CD4-positive, alpha-beta memory T cell (primary cell): ENCODE measurements around the gene TLR1. TPM values are rescaled to one million over a fixed set of nuclear protein-coding genes. Genes with fewer than 3 reads are reported as not detected.
"Not testable (repeated sequence)": the region's sequence is repeated elsewhere in the genome, so short reads cannot be mapped to it uniquely, and the experiment has no call there.

ENCODE experiments used
- CTCF ChIA-PET: fragments of 350-600 bp; sonication (Branson Sonifier 250); formaldehyde crosslinking; loops from one replicate; lab custom pipeline; 2021; ENCODE audit warnings: inconsistent platforms; ENCODE audit not compliant: partially characterized antibody; lab: Charles Lee
- POLR2A ChIA-PET: fragments of 350-600 bp; sonication (Branson Sonifier 250); formaldehyde crosslinking; loops from one replicate; lab custom pipeline; 2021; ENCODE audit not compliant: partially characterized antibody; lab: Charles Lee
- DNase-seq, 5 donors: peaks; one replicate each; pipeline versions ENCODE4 v3.0.0 to v3.0.0-alpha.2; 2020 to 2022; ENCODE audit warnings: mixed read lengths in 1 of 5
- H3K27ac ChIP-seq: one replicate; pipeline ENCODE4 v1.7.0; 2013; ENCODE audit warnings: low read depth, low read length
- H3K27me3 ChIP-seq: 2 replicates; pipeline ENCODE4 v1.7.0; 2013; ENCODE audit warnings: mild to moderate bottlenecking, low read length, moderate library complexity; ENCODE audit not compliant: insufficient read depth
- H3K36me3 ChIP-seq: 2 replicates; pipeline ENCODE4 v1.7.0; 2013; ENCODE audit warnings: mild to moderate bottlenecking, low read length, moderate library complexity; ENCODE audit not compliant: insufficient read depth
- H3K4me1 ChIP-seq: 2 replicates; pipeline ENCODE4 v1.7.0; 2013; ENCODE audit warnings: mild to moderate bottlenecking, low read length, moderate library complexity; ENCODE audit not compliant: insufficient read depth
- H3K4me3 ChIP-seq, 2 donors: one replicate each; pipeline ENCODE4 v1.7.0; 2013; ENCODE audit warnings: low read length in 2 of 2, mild to moderate bottlenecking in 1 of 2
- H3K9me3 ChIP-seq, 2 donors: one replicate each; pipeline ENCODE4 v1.7.0; 2013; ENCODE audit warnings: low read length in 2 of 2, control low read depth in 1 of 2; ENCODE audit not compliant: control insufficient read depth in 1 of 2
- H3K27ac Mint-ChIP-seq, 7 donors: one replicate each; pipeline ENCODE4 v1.8.0; 2020 to 2021; ENCODE audit warnings: mixed read lengths in 7 of 7, mild to moderate bottlenecking in 6 of 7, inconsistent platforms in 3 of 7, moderate library complexity in 3 of 7
- H3K27me3 Mint-ChIP-seq, 2 donors: one replicate each; pipeline ENCODE4 v1.8.0; 2020 to 2021; ENCODE audit warnings: mixed read lengths in 2 of 2
- H3K36me3 Mint-ChIP-seq, 2 donors: one replicate each; pipeline ENCODE4 v1.8.0; 2020 to 2021; ENCODE audit warnings: mixed read lengths in 2 of 2, inconsistent platforms in 1 of 2, mild to moderate bottlenecking in 1 of 2
- H3K4me1 Mint-ChIP-seq, 4 donors: one replicate each; pipeline ENCODE4 v1.8.0; 2020 to 2021; ENCODE audit warnings: mixed read lengths in 4 of 4, mild to moderate bottlenecking in 1 of 4
- H3K4me3 Mint-ChIP-seq, 8 donors: one replicate each; pipeline ENCODE4 v1.8.0; 2020 to 2021; ENCODE audit warnings: mixed read lengths in 8 of 8, mild to moderate bottlenecking in 7 of 8, moderate library complexity in 6 of 8, inconsistent platforms in 3 of 8
- H3K9me3 Mint-ChIP-seq, 8 donors: one replicate each; pipeline ENCODE4 v1.8.0; 2020 to 2021; ENCODE audit warnings: mixed read lengths in 8 of 8, mild to moderate bottlenecking in 5 of 8, inconsistent platforms in 3 of 8, moderate library complexity in 1 of 8
- intact Hi-C: fragments of 100-400 bp; cut with micrococcal nuclease; formaldehyde crosslinking; loops from one replicate; pipeline ENCODE4 v1.15.1; 2023
- polyA plus RNA-seq, 2 donors: library from polyadenylated mRNA; unstranded; fragments of 300-500 nt; fragmentation: Illumina TruSeq; gene quantifications; one replicate each; pipeline ENCODE4 v1.2.3, GENCODE V29; 2021
- total RNA-seq, 2 experiments: library from RNA; stranded (reverse); gene quantifications; one replicate each; pipeline ENCODE4 v1.2.3, GENCODE V29; 2021

Gene TLR1
- total and polyA plus RNA-seq, 4 experiments from 2014 or later, result 16.2 to 24.3 (median 19.9) TPM

- Mint-ChIP-seq H3K9me3 (peaks cover 0 to 18% (median 3%) of the 10 kb centered on the region in 8 donors), H3K4me3 (no peak overlapping the region), H3K27ac (no peak overlapping the region), H3K27me3 (peaks cover 2 to 4% of the 10 kb centered on the region in 2 donors), H3K36me3 (no peaks in the 10 kb centered on the region), H3K4me1 (no peaks in the 10 kb centered on the region)
- H3K9me3 ChIP-seq, result no peaks in the 10 kb centered on the region
- H3K27ac ChIP-seq, result no peak overlapping the region
- POLR2A ChIA-PET, result no interaction called here
- intact Hi-C loops, result no loop called here
- CTCF ChIA-PET, result interaction anchor here (1.2 to 4.1 kb wide), 3 partner anchors 10 to 36 kb away, joined by 4 to 49 read pairs (median 16); partner anchors contain the start of gene TLR10
- no peaks in the 10 kb centered on the region for H3K27me3 ChIP-seq
- H3K36me3 ChIP-seq, result no peaks in the 10 kb centered on the region
- no peak overlapping the region for H3K4me3 ChIP-seq
- H3K4me1 ChIP-seq, result no peaks in the 10 kb centered on the region
- DNase-seq, result no peak
These were observed 35.1 kb downstream of the TLR1 start for GRCh38 chr4:38769441-38769840.

- no peaks in the 10 kb centered on the region for H3K36me3 Mint-ChIP-seq
- H3K9me3 ChIP-seq, result no peaks in the 10 kb centered on the region
- ChIA-PET POLR2A (no interaction called here), CTCF (interaction anchor here (1.2 to 4.1 kb wide), 3 partner anchors 10 to 36 kb away, joined by 4 to 49 read pairs (median 16); partner anchors contain the start of gene TLR10)
- H3K27ac Mint-ChIP-seq, result no peak overlapping the region
- H3K9me3 Mint-ChIP-seq, result peaks cover 0 to 14% (median under 1%) of the 10 kb centered on the region in 8 donors
- no peak for DNase-seq
- no peaks in the 10 kb centered on the region for H3K36me3 ChIP-seq
- intact Hi-C loops, result no loop called here
- peaks cover 0 to under 1% of the 10 kb centered on the region in 2 donors for H3K27me3 Mint-ChIP-seq
- H3K4me3 Mint-ChIP-seq, result no peak overlapping the region
- H3K27me3 ChIP-seq, result no peaks in the 10 kb centered on the region
- no peaks in the 10 kb centered on the region for H3K4me1 ChIP-seq
- H3K27ac ChIP-seq, result no peak overlapping the region
- no peak overlapping the region for H3K4me3 ChIP-seq
- no peaks in the 10 kb centered on the region for H3K4me1 Mint-ChIP-seq
These were observed 35.6 kb downstream of the TLR1 start for GRCh38 chr4:38768968-38769394.

- DNase-seq, intact Hi-C loops, H3K4me1 ChIP-seq, H3K9me3 Mint-ChIP-seq, H3K9me3 ChIP-seq, H3K27ac Mint-ChIP-seq, H3K4me3 Mint-ChIP-seq, H3K4me3 ChIP-seq, H3K27ac ChIP-seq, H3K27me3 ChIP-seq, H3K36me3 Mint-ChIP-seq, H3K27me3 Mint-ChIP-seq, H3K4me1 Mint-ChIP-seq, H3K36me3 ChIP-seq, POLR2A ChIA-PET: not testable (repeated sequence)
- CTCF ChIA-PET, result interaction anchor here (0.6 to 2.9 kb wide), 2 partner anchors 15 to 533 kb away, joined by 3 to 13 read pairs; partner anchors contain the start of gene TLR10
These were observed 37.7 kb downstream of the TLR1 start for GRCh38 chr4:38766940-38767339.

GRCh38 chr4:38765382-38765781, 39.2 kb downstream of the TLR1 start:
- H3K36me3 Mint-ChIP-seq, result no peaks in the 10 kb centered on the region
- Histone ChIP-seq H3K9me3 (no peaks in the 10 kb centered on the region), H3K4me1 (no peaks in the 10 kb centered on the region), H3K36me3 (no peaks in the 10 kb centered on the region), H3K27me3 (no peaks in the 10 kb centered on the region), H3K4me3 (no peak overlapping the region), H3K27ac (no peak overlapping the region)
- peaks cover 0 to 7% (median 0%) of the 10 kb centered on the region in 8 donors for H3K9me3 Mint-ChIP-seq
- H3K27ac Mint-ChIP-seq, result peak overlapping the region in 1 of 7 donors; percentile 76
- intact Hi-C loops, result no loop called here
- H3K4me1 Mint-ChIP-seq, result peaks cover 0 to 10% (median 4%) of the 10 kb centered on the region in 4 donors
- no peak overlapping the region for H3K4me3 Mint-ChIP-seq
- H3K27me3 Mint-ChIP-seq, result no peaks in the 10 kb centered on the region
- CTCF ChIA-PET, result interaction anchor here (1.1 to 11.2 kb wide), 6 partner anchors 17 to 95 kb away, joined by 3 to 230 read pairs (median 5); partner anchors contain the start of genes TLR10 and TLR6
- no peak for DNase-seq
- POLR2A ChIA-PET, result interaction anchor here (0.7 kb wide), 2 partner anchors 11 to 428 kb away, joined by 3 read pairs; no protein-coding TSS in a partner anchor

- CTCF ChIA-PET, result interaction anchor here (1.1 to 11.2 kb wide), 4 partner anchors 18 to 96 kb away, joined by 4 to 230 read pairs (median 10); partner anchors contain the start of genes TLR10 and TLR6
- peaks cover 0 to 7% (median 0%) of the 10 kb centered on the region in 8 donors for H3K9me3 Mint-ChIP-seq
- DNase-seq, result no peak
- Histone ChIP-seq H3K27me3 (no peaks in the 10 kb centered on the region), H3K27ac (no peak overlapping the region), H3K36me3 (no peaks in the 10 kb centered on the region), H3K4me3 (no peak overlapping the region), H3K4me1 (peaks cover 3% of the 10 kb centered on the region), H3K9me3 (no peaks in the 10 kb centered on the region)
- no peaks in the 10 kb centered on the region for H3K27me3 Mint-ChIP-seq
- H3K27ac Mint-ChIP-seq, result peak overlapping the region in 1 of 7 donors; percentile 53
- H3K36me3 Mint-ChIP-seq, result no peaks in the 10 kb centered on the region
- no peak overlapping the region for H3K4me3 Mint-ChIP-seq
- intact Hi-C loops, result no loop called here
- POLR2A ChIA-PET, result no interaction called here
- peaks cover 3 to 10% (median 6%) of the 10 kb centered on the region in 4 donors for H3K4me1 Mint-ChIP-seq
These were observed 40.3 kb downstream of the TLR1 start for GRCh38 chr4:38764277-38764676.

GRCh38 chr4:38762560-38762959, 42.0 kb downstream of the TLR1 start:
- H3K27ac Mint-ChIP-seq, result peak overlapping the region in 1 of 7 donors; percentile 35
- Histone ChIP-seq H3K36me3 (no peaks in the 10 kb centered on the region), H3K27me3 (no peaks in the 10 kb centered on the region), H3K4me3 (no peak overlapping the region), H3K4me1 (peaks cover 5% of the 10 kb centered on the region), H3K27ac (no peak overlapping the region), H3K9me3 (no peaks in the 10 kb centered on the region)
- no peaks in the 10 kb centered on the region for H3K27me3 Mint-ChIP-seq
- peaks cover 5 to 10% (median 6%) of the 10 kb centered on the region in 4 donors for H3K4me1 Mint-ChIP-seq
- DNase-seq, result no peak
- ChIA-PET POLR2A (interaction anchor here (1.6 kb wide), 1 partner anchor 98 kb away, joined by 5 read pairs; no protein-coding TSS in a partner anchor), CTCF (interaction anchor here (1.4 to 11.2 kb wide), 8 partner anchors 8 to 582 kb away, joined by 4 to 230 read pairs (median 70); partner anchors contain the start of genes TLR1, TLR10 and TLR6)
- H3K36me3 Mint-ChIP-seq, result no peaks in the 10 kb centered on the region
- peaks cover 0 to 6% (median 0%) of the 10 kb centered on the region in 8 donors for H3K9me3 Mint-ChIP-seq
- peak overlapping the region in 2 of 8 donors; percentile 4 to 13 for H3K4me3 Mint-ChIP-seq
- intact Hi-C loops, result no loop called here

- no peak overlapping the region for H3K4me3 ChIP-seq
- H3K36me3 Mint-ChIP-seq, result no peaks in the 10 kb centered on the region
- intact Hi-C loops, result loop anchor here (1.0 kb wide), 5 partner anchors 24 to 376 kb away; partner anchors contain the start of genes TLR1 and TLR6
- no peak overlapping the region for H3K27ac Mint-ChIP-seq
- ChIA-PET POLR2A (interaction anchor here (0.7 to 2.1 kb wide), 8 partner anchors 23 to 103 kb away, joined by 3 to 13 read pairs (median 6); partner anchors contain the start of genes TLR1, TLR10 and TLR6), CTCF (interaction anchor here (0.9 to 11.2 kb wide), 39 partner anchors 11 to 1219 kb away, joined by 3 to 230 read pairs (median 5); partner anchors contain the start of genes TLR1, TLR10 and TLR6)
- peaks cover 5% of the 10 kb centered on the region for H3K4me1 ChIP-seq
- peaks cover 5 to 10% (median 6%) of the 10 kb centered on the region in 4 donors for H3K4me1 Mint-ChIP-seq
- H3K27me3 ChIP-seq, result no peaks in the 10 kb centered on the region
- H3K27me3 Mint-ChIP-seq, result no peaks in the 10 kb centered on the region
- H3K4me3 Mint-ChIP-seq, result no peak overlapping the region
- no peaks in the 10 kb centered on the region for H3K36me3 ChIP-seq
- no peaks in the 10 kb centered on the region for H3K9me3 Mint-ChIP-seq
- no peak for DNase-seq
- no peaks in the 10 kb centered on the region for H3K9me3 ChIP-seq
- no peak overlapping the region for H3K27ac ChIP-seq
These were observed 44.8 kb downstream of the TLR1 start for GRCh38 chr4:38759790-38760122.
